ENCODE results near the gene COX4I1.

COX4I1 gene

GRCh38 chr16:85778873-85779272 is 20.6 kb upstream of the COX4I1 start:
- TF ChIP-seq CTCF (IDR thresholded peaks at IDR 0.05; ENCODE audit: insufficient read depth, low read length, poor library complexity, severe bottlenecking), result no peak
- no peak overlapping the region for H3K4me3 ChIP-seq (replicated peaks; ENCODE audit: low read depth, low read length)
- no peak for DNase-seq (ENCODE audit: extremely low read depth, insufficient read length)
- peaks cover 26% of the 10 kb centered on the region for H3K36me3 ChIP-seq (ENCODE audit: control insufficient read depth, insufficient read depth, low read length)
- no peaks in the 10 kb centered on the region for H3K27me3 ChIP-seq (replicated peaks; ENCODE audit: control insufficient read depth, insufficient read depth, low read length)

- no peak for TF ChIP-seq CTCF (IDR thresholded peaks at IDR 0.05; ENCODE audit: insufficient read depth, low read length, poor library complexity, severe bottlenecking)
- H3K36me3 ChIP-seq (ENCODE audit: control insufficient read depth, insufficient read depth, low read length), result peaks cover 26% of the 10 kb centered on the region
- no peak overlapping the region for H3K4me3 ChIP-seq (replicated peaks; ENCODE audit: low read depth, low read length)
- no peaks in the 10 kb centered on the region for H3K27me3 ChIP-seq (replicated peaks; ENCODE audit: control insufficient read depth, insufficient read depth, low read length)
- no peak for DNase-seq (ENCODE audit: extremely low read depth, insufficient read length)
Measured at GRCh38 chr16:85780281-85780680, 19.2 kb upstream of the COX4I1 start.

- no peak for DNase-seq (ENCODE audit: extremely low read depth, insufficient read length)
- peaks cover 27% of the 10 kb centered on the region for H3K36me3 ChIP-seq (ENCODE audit: control insufficient read depth, insufficient read depth, low read length)
- no peak for TF ChIP-seq CTCF (IDR thresholded peaks at IDR 0.05; ENCODE audit: insufficient read depth, low read length, poor library complexity, severe bottlenecking)
- H3K27me3 ChIP-seq (replicated peaks; ENCODE audit: control insufficient read depth, insufficient read depth, low read length), result no peaks in the 10 kb centered on the region
- no peak overlapping the region for H3K4me3 ChIP-seq (replicated peaks; ENCODE audit: low read depth, low read length)
Measured at GRCh38 chr16:85781156-85781555, 18.3 kb upstream of the COX4I1 start.

- no peak for TF ChIP-seq CTCF (IDR thresholded peaks at IDR 0.05; ENCODE audit: insufficient read depth, low read length, poor library complexity, severe bottlenecking)
- no peak overlapping the region for H3K4me3 ChIP-seq (replicated peaks; ENCODE audit: low read depth, low read length)
- peaks cover 31% of the 10 kb centered on the region for H3K36me3 ChIP-seq (ENCODE audit: control insufficient read depth, insufficient read depth, low read length)
- no peak for DNase-seq (ENCODE audit: extremely low read depth, insufficient read length)
- H3K27me3 ChIP-seq (replicated peaks; ENCODE audit: control insufficient read depth, insufficient read depth, low read length), result no peaks in the 10 kb centered on the region
Measured at GRCh38 chr16:85781695-85782370, 17.7 kb upstream of the COX4I1 start.

- Histone ChIP-seq H3K4me3 (replicated peaks; ENCODE audit: low read depth, low read length) (no peak overlapping the region), H3K36me3 (ENCODE audit: control insufficient read depth, insufficient read depth, low read length) (peaks cover 37% of the 10 kb centered on the region), H3K27me3 (replicated peaks; ENCODE audit: control insufficient read depth, insufficient read depth, low read length) (no peaks in the 10 kb centered on the region)
- no peak for DNase-seq (ENCODE audit: extremely low read depth, insufficient read length)
- no peak for TF ChIP-seq CTCF (IDR thresholded peaks at IDR 0.05; ENCODE audit: insufficient read depth, low read length, poor library complexity, severe bottlenecking)
Measured at GRCh38 chr16:85782451-85782850, 17.0 kb upstream of the COX4I1 start.

- no peak for DNase-seq (ENCODE audit: extremely low read depth, insufficient read length)
- no peak overlapping the region for H3K4me3 ChIP-seq (replicated peaks; ENCODE audit: low read depth, low read length)
- TF ChIP-seq CTCF (IDR thresholded peaks at IDR 0.05; ENCODE audit: insufficient read depth, low read length, poor library complexity, severe bottlenecking), result no peak
- no peaks in the 10 kb centered on the region for H3K27me3 ChIP-seq (replicated peaks; ENCODE audit: control insufficient read depth, insufficient read depth, low read length)
- H3K36me3 ChIP-seq (ENCODE audit: control insufficient read depth, insufficient read depth, low read length), result peaks cover 41% of the 10 kb centered on the region
Measured at GRCh38 chr16:85783441-85783840, 16.1 kb upstream of the COX4I1 start.
